ENCODE data around the gene DNAJC13. TPM values are rescaled to one million over a fixed set of nuclear protein-coding genes. Genes with fewer than 3 reads are reported as not detected.
"Not testable (repeated sequence)": the region's sequence is repeated elsewhere in the genome, so short reads cannot be mapped to it uniquely, and the experiment has no call there.

The DNAJC13 gene
- total and polyA plus RNA-seq, 8 donors: 6.5 to 197 (median 46.8) TPM

GRCh38 chr3:132395126-132395525 is 22.2 kb upstream of the DNAJC13 start:
- no peak for DNase-seq
- TF ChIP-seq POLR2A (IDR thresholded peaks at IDR 0.05) (no peak), POLR2AphosphoS5 (IDR thresholded peaks at IDR 0.05) (no peak), EP300 (IDR thresholded peaks at IDR 0.05) (no peak)
- TF ChIP-seq, protein P1, sequence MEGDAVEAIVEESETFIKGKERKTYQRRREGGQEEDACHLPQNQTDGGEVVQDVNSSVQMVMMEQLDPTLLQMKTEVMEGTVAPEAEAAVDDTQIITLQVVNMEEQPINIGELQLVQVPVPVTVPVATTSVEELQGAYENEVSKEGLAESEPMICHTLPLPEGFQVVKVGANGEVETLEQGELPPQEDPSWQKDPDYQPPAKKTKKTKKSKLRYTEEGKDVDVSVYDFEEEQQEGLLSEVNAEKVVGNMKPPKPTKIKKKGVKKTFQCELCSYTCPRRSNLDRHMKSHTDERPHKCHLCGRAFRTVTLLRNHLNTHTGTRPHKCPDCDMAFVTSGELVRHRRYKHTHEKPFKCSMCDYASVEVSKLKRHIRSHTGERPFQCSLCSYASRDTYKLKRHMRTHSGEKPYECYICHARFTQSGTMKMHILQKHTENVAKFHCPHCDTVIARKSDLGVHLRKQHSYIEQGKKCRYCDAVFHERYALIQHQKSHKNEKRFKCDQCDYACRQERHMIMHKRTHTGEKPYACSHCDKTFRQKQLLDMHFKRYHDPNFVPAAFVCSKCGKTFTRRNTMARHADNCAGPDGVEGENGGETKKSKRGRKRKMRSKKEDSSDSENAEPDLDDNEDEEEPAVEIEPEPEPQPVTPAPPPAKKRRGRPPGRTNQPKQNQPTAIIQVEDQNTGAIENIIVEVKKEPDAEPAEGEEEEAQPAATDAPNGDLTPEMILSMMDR (IDR thresholded peaks at IDR 0.05): no peak
- no peaks in the 10 kb centered on the region for H3K36me3 ChIP-seq
- peaks cover 0 to 6% (median 2%) of the 10 kb centered on the region in 4 donors for H3K9me3 ChIP-seq
- intact Hi-C loops (cut with DNase I; ENCODE audit: low total_unique reads): no loop called here
- 74 to 88% (median 81%) methylated on average over 1 of the region's 1 CpG for WGBS, 5 donors
- H3K4me3 ChIP-seq: no peak overlapping the region
- no peaks in the 10 kb centered on the region for H3K27me3 ChIP-seq
- H3K27ac ChIP-seq: no peak overlapping the region
- no peaks in the 10 kb centered on the region for H3K4me1 ChIP-seq

DNA sequence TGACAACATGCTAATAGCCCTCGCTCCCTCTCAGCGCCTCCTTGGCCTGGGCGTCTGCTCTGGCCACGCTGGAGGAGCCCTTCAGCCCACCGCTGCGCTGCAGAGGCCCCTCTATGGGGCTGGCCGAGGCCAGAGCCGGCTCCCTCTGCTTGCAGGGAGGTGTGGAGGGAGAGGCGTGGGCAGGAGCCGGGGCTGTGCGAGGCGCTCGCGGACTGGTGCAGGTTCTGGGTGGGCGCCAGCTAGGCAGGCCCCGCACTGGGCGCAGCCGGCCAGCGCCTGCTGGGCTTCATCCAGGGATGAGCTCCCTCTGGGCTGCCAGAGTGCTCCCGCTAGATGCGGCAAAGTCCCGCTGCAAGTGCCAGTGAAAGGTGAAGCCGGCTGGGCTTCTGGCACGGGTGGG is 21.0 kb upstream of the DNAJC13 start:
- H3K27me3 ChIP-seq: no peaks in the 10 kb centered on the region
- H3K9me3 ChIP-seq: peaks cover 0 to 6% (median 2%) of the 10 kb centered on the region in 4 donors
- H3K36me3 ChIP-seq: no peaks in the 10 kb centered on the region
- no peak overlapping the region for H3K4me3 ChIP-seq
- 90 to 97% (median 95%) methylated on average over 19 to 24 of the region's 24 CpGs for WGBS, 5 donors
- no peaks in the 10 kb centered on the region for H3K4me1 ChIP-seq
- no peak for DNase-seq
- TF ChIP-seq, protein P1 (IDR thresholded peaks at IDR 0.05): no peak
- no peak for TF ChIP-seq POLR2AphosphoS5 (IDR thresholded peaks at IDR 0.05)
- TF ChIP-seq EP300 (IDR thresholded peaks at IDR 0.05): no peak
- no peak for TF ChIP-seq POLR2A (IDR thresholded peaks at IDR 0.05)
- no peak overlapping the region for H3K27ac ChIP-seq
- intact Hi-C loops (cut with DNase I; ENCODE audit: low total_unique reads): no loop called here

DNA sequence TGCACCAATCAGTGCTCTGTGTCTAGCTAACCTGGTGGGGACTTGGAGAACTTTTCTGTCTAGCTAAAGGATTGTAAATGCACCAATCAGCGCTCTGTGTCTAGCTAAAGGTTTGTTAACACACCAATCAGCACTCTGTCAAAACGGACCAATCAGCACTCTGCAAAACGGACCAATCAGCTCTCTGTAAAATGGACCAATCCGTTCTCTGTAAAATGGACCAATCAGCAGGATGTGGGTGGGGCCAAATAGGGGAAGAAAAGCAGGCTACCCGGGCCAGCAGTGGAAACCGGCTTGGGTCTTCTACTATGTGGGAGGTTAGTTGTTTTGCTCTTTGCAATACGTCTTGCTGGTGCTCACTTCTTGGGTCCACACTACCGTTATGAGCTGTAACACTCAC is 20.5 kb upstream of the DNAJC13 start:
- H3K27ac ChIP-seq; H3K4me3 ChIP-seq; DNase-seq; H3K4me1 ChIP-seq; H3K36me3 ChIP-seq; H3K27me3 ChIP-seq; intact Hi-C loops (cut with DNase I; ENCODE audit: low total_unique reads); H3K9me3 ChIP-seq: not testable (repeated sequence)
- 78 to 92% (median 87%) methylated on average over 8 of the region's 8 CpGs for WGBS, 5 donors

DNA sequence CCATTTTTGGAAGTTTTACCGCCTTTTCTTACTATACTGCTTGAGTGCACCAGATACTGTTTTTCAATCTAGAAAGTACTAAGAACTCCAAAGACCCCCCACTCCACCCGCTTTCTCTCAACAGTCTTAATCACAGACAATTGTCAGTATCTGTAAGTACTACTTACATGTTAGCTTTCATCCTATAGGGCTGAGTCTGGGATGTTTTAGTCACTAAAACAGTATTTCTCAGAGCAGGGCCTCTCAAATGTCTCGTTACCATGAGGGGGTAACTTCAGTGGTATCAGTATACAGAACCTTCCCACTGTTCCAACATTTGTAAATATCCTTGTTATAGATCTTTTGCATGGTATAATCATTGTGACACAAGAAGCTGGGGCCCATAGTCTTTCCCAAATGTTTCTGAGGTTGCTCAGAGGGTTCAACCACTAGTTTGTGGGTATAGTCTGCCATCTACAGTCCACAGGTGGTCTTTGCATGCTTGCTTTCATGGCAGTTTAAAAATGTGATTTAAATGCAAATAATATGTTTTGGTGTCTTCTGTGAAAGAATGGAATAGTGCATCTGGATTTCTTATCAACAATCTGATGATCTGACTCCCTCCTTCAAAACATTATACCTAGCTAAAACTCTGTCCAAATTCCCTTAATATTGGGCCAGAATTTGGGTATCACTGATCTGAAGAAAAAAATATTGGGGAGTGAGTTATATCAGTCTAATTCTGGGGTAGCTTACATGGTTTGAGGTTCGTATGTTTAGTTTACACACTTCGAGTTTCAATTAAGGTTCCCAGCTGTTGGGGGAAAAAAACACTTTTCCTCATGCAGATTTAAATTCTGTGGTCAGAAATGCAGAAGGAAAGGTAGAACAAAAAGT is 18.0 kb upstream of the DNAJC13 start:
- intact Hi-C loops (cut with DNase I; ENCODE audit: low total_unique reads): no loop called here
- no peaks in the 10 kb centered on the region for H3K27me3 ChIP-seq
- H3K9me3 ChIP-seq: peaks cover 0 to 6% (median 2%) of the 10 kb centered on the region in 4 donors
- H3K4me3 ChIP-seq: no peak overlapping the region
- peak in 1 of 2 donors; percentile 76 for DNase-seq
- peaks cover 0 to 1% (median 0%) of the 10 kb centered on the region in 4 donors for H3K4me1 ChIP-seq
- H3K36me3 ChIP-seq: no peaks in the 10 kb centered on the region
- WGBS, 5 donors: 54 to 68% (median 65%) methylated on average over 5 of the region's 5 CpGs
- no peak overlapping the region for H3K27ac ChIP-seq
- no peak for TF ChIP-seq POLR2AphosphoS5 (IDR thresholded peaks at IDR 0.05)
- TF ChIP-seq, protein P1 (IDR thresholded peaks at IDR 0.05): peak in 5 of 7 experiments; percentile 41 to 78 (median 63)
- no peak for TF ChIP-seq POLR2A (IDR thresholded peaks at IDR 0.05)
- no peak for TF ChIP-seq EP300 (IDR thresholded peaks at IDR 0.05)

DNA sequence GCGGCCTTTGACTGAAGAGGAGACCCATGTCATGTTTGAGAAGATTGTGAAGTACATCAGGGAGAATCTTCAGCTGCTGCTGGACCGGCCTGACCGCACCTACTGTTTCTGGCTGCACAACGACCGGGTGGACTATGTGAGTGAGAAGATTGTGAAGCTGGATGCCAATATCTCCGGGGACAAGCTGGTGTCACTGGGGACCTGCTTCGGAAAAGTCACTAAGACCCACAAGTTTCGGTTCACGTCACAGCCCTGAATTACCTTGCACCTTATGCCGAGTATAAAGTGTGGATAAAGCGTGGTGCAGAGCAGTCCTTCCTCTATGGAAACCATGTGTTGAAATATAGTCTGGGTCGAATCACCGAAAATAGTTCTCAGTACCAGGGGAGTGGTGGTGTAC is 16.0 kb upstream of the DNAJC13 start:
- Histone ChIP-seq H3K4me3 (no peak overlapping the region), H3K9me3 (peaks cover 0 to 6% (median under 1%) of the 10 kb centered on the region in 4 donors), H3K27ac (no peak overlapping the region), H3K27me3 (no peaks in the 10 kb centered on the region), H3K36me3 (no peaks in the 10 kb centered on the region), H3K4me1 (peaks cover 0 to 18% (median 13%) of the 10 kb centered on the region in 4 donors)
- WGBS, 5 donors: 88 to 94% (median 90%) methylated on average over 13 of the region's 13 CpGs
- intact Hi-C loops (cut with DNase I; ENCODE audit: low total_unique reads): no loop called here
- no peak for DNase-seq
- TF ChIP-seq, protein P1 (IDR thresholded peaks at IDR 0.05): no peak
- TF ChIP-seq EP300 (IDR thresholded peaks at IDR 0.05) (no peak), POLR2A (IDR thresholded peaks at IDR 0.05) (no peak), POLR2AphosphoS5 (IDR thresholded peaks at IDR 0.05) (no peak)
